Activated CD4-positive, CD25-positive, alpha-beta regulatory T cell (primary cell): ENCODE data around the gene ALCAM.
A peak's percentile ranks its signal among the peaks of the same experiment; 100 is the strongest.

Source experiments
- DNase-seq, 4 experiments: peaks; one replicate each; lab custom pipeline; 2025; lab: John Stamatoyannopoulos, UW

The ALCAM gene

GRCh38 chr3:105356396-105356795 is 10.3 kb upstream of the ALCAM start:
- DNase-seq = no peak

GRCh38 chr3:105356988-105357387 is 9.7 kb upstream of the ALCAM start:
- DNase-seq = no peak

- DNase-seq = no peak
These were observed 7.5 kb upstream of the ALCAM start for GRCh38 chr3:105359098-105359762.

GRCh38 chr3:105360003-105360402 is 6.7 kb upstream of the ALCAM start:
- no peak for DNase-seq

GRCh38 chr3:105362021-105362665 is 4.6 kb upstream of the ALCAM start:
- no peak for DNase-seq

- no peak for DNase-seq
These were observed 2.6 kb upstream of the ALCAM start for GRCh38 chr3:105364128-105364527.

- no peak for DNase-seq
These were observed 1.7 kb upstream of the ALCAM start for GRCh38 chr3:105365081-105365390.

GRCh38 chr3:105365391-105366325 is 1.1 kb upstream of the ALCAM start:
- no peak for DNase-seq

- no peak for DNase-seq
These were observed 325 bp downstream of the ALCAM start for GRCh38 chr3:105367063-105367405.

- peak in 3 of 4 experiments; percentile 6 to 39 (median 26) for DNase-seq
These were observed 901 bp downstream of the ALCAM start for GRCh38 chr3:105367406-105368213.

- peak; percentile 21 to 41 (median 34) for DNase-seq
These were observed 2.1 kb downstream of the ALCAM start for GRCh38 chr3:105368566-105369499.

GRCh38 chr3:105369500-105370371 is 3.0 kb downstream of the ALCAM start:
- DNase-seq = no peak

- no peak for DNase-seq
These were observed 6.7 kb downstream of the ALCAM start for GRCh38 chr3:105373383-105373782.

- no peak for DNase-seq
These were observed 9.2 kb downstream of the ALCAM start for GRCh38 chr3:105375750-105376511.

- DNase-seq = no peak
These were observed 11.0 kb downstream of the ALCAM start for GRCh38 chr3:105377716-105378115.

GRCh38 chr3:105385179-105385578 is 18.5 kb downstream of the ALCAM start:
- DNase-seq = no peak

GRCh38 chr3:105385819-105386508 is 19.3 kb downstream of the ALCAM start:
- DNase-seq = no peak

- no peak for DNase-seq
These were observed 20.5 kb downstream of the ALCAM start for GRCh38 chr3:105387122-105387751.
